ENCODE data around the gene L2HGDH. TPM values are rescaled to one million over a fixed set of nuclear protein-coding genes. Genes with fewer than 3 reads are reported as not detected.

Gene L2HGDH
- total RNA-seq, 1 experiment from 2014 or later: 16.9 TPM

DNA sequence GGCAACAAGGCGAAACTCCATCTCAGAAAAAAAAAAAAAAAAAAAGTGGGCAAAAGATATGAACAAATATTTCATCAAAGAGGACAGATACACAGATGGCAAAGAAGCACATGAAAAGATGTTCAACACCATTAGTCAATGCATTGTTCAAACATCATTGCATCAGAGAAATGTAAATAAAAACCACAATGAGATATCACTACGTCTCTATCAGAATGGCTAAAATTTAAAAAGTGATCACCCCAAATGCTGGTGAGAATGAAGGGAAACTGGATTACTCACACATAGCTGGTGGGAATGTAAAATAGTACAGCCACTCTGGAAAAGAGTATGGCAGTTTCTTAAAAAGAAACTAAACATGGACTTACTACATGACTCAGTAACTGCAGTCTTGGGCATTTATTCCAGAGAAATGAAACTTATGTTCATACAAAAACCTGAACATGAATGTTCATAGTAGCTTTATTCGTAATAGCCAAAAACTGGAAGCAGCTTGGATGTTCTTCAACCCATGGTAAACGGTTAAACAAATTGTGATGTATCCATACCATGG is 3.6 kb downstream of the L2HGDH start:
- DNase-seq (ENCODE audit: low read depth, low spot score): no peak
- TF ChIP-seq ZFX (IDR thresholded peaks at IDR 0.05) (no peak), CBX3 (IDR thresholded peaks at IDR 0.05; ENCODE audit: low read depth) (no peak), SRF (IDR thresholded peaks at IDR 0.05; ENCODE audit: low read depth) (no peak), EGR1 (IDR thresholded peaks at IDR 0.05; ENCODE audit: low read depth) (no peak), EZH2 (IDR thresholded peaks at IDR 0.05) (no peak), TCF7L2 (IDR thresholded peaks at IDR 0.05; ENCODE audit: borderline replicate concordance, extremely low read depth, insufficient read depth, insufficient read length) (no peak), JUND (IDR thresholded peaks at IDR 0.05) (no peak), CEBPB (IDR thresholded peaks at IDR 0.05; ENCODE audit: low read depth) (no peak), SIN3A (IDR thresholded peaks at IDR 0.05; ENCODE audit: low read depth) (no peak), POLR2A (IDR thresholded peaks at IDR 0.05; ENCODE audit: borderline replicate concordance, extremely low read depth, insufficient read depth, insufficient read length) (no peak), YY1 (IDR thresholded peaks at IDR 0.05; ENCODE audit: extremely low read depth, insufficient replicate concordance, low read depth, low read length) (no peak), EZH2phosphoT487 (IDR thresholded peaks at IDR 0.05; ENCODE audit: borderline replicate concordance) (no peak)
- TF ChIP-seq, protein P1, sequence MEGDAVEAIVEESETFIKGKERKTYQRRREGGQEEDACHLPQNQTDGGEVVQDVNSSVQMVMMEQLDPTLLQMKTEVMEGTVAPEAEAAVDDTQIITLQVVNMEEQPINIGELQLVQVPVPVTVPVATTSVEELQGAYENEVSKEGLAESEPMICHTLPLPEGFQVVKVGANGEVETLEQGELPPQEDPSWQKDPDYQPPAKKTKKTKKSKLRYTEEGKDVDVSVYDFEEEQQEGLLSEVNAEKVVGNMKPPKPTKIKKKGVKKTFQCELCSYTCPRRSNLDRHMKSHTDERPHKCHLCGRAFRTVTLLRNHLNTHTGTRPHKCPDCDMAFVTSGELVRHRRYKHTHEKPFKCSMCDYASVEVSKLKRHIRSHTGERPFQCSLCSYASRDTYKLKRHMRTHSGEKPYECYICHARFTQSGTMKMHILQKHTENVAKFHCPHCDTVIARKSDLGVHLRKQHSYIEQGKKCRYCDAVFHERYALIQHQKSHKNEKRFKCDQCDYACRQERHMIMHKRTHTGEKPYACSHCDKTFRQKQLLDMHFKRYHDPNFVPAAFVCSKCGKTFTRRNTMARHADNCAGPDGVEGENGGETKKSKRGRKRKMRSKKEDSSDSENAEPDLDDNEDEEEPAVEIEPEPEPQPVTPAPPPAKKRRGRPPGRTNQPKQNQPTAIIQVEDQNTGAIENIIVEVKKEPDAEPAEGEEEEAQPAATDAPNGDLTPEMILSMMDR (IDR thresholded peaks at IDR 0.05 in 2 of 3, conservative IDR thresholded peaks at IDR 0.05 in 1 of 3; ENCODE audit: borderline replicate concordance in 1 of 3, insufficient read depth in 1 of 3, low read depth in 2 of 3, low read length in 2 of 3): no peak
- TF ChIP-seq, protein P2, sequence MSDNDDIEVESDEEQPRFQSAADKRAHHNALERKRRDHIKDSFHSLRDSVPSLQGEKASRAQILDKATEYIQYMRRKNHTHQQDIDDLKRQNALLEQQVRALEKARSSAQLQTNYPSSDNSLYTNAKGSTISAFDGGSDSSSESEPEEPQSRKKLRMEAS (IDR thresholded peaks at IDR 0.05): no peak
- TF ChIP-seq, protein P3, sequence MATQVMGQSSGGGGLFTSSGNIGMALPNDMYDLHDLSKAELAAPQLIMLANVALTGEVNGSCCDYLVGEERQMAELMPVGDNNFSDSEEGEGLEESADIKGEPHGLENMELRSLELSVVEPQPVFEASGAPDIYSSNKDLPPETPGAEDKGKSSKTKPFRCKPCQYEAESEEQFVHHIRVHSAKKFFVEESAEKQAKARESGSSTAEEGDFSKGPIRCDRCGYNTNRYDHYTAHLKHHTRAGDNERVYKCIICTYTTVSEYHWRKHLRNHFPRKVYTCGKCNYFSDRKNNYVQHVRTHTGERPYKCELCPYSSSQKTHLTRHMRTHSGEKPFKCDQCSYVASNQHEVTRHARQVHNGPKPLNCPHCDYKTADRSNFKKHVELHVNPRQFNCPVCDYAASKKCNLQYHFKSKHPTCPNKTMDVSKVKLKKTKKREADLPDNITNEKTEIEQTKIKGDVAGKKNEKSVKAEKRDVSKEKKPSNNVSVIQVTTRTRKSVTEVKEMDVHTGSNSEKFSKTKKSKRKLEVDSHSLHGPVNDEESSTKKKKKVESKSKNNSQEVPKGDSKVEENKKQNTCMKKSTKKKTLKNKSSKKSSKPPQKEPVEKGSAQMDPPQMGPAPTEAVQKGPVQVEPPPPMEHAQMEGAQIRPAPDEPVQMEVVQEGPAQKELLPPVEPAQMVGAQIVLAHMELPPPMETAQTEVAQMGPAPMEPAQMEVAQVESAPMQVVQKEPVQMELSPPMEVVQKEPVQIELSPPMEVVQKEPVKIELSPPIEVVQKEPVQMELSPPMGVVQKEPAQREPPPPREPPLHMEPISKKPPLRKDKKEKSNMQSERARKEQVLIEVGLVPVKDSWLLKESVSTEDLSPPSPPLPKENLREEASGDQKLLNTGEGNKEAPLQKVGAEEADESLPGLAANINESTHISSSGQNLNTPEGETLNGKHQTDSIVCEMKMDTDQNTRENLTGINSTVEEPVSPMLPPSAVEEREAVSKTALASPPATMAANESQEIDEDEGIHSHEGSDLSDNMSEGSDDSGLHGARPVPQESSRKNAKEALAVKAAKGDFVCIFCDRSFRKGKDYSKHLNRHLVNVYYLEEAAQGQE (IDR thresholded peaks at IDR 0.05; ENCODE audit: low read depth): no peak
- Histone ChIP-seq H2AFZ (ENCODE audit: low read depth, low read length, poor library complexity, severe bottlenecking) (no peak overlapping the region), H3K36me3 (ENCODE audit: control insufficient read depth in 1 of 2, insufficient read depth in 2 of 2, low read length in 2 of 2) (no peaks in the 10 kb centered on the region; a peak in 1 of 4 replicates), H3K79me2 (ENCODE audit: insufficient read depth, low read length) (peaks cover 67% of the 10 kb centered on the region), H3K4me3 (replicated peaks in 1 of 2; ENCODE audit: low read depth in 1 of 2, low read length in 2 of 2) (no peak overlapping the region), H3K9ac (ENCODE audit: low read length) (no peak overlapping the region), H3K9me2 (ENCODE audit: insufficient read depth) (no peaks in the 10 kb centered on the region), H3K9me3 (ENCODE audit: control insufficient read depth in 1 of 2, insufficient read depth in 1 of 2, low read depth in 1 of 2, low read length in 2 of 2) (no peaks in the 10 kb centered on the region), H3K4me2 (ENCODE audit: low read length) (no peak overlapping the region), H3K27me3 (ENCODE audit: insufficient read depth, low read length) (no peaks in the 10 kb centered on the region), H3K27ac (ENCODE audit: low read depth, low read length) (no peak overlapping the region), H3K4me1 (ENCODE audit: control insufficient read depth in 1 of 2, insufficient read depth in 2 of 2, low read length in 2 of 2) (peaks cover 0 to 25% of the 10 kb centered on the region in 2 experiments; a peak in 3 of 4 replicates), H4K20me1 (ENCODE audit: insufficient read depth) (no peaks in the 10 kb centered on the region)
- ATAC-seq: no peak
- ChIA-PET RAD21 (ENCODE audit: low non-redundant PET in 1 of 2, low total read pairs in 2 of 2, uncharacterized antibody in 2 of 2, unreplicated experiment in 2 of 2) (no interaction called here), CTCF (interaction anchor here (1.2 kb wide), 1 partner anchor 10 kb away, joined by 3 read pairs; no protein-coding TSS in a partner anchor), POLR2A (no interaction called here)
- no TSS peak for BruUV-seq (replicated peaks)
- intact Hi-C loops (cut with micrococcal nuclease): no loop called here

Data from HCT116 (cell line).